Measurements from ENCODE around the gene SASH1. TPM values are rescaled to one million over a fixed set of nuclear protein-coding genes. Genes with fewer than 3 reads are reported as not detected.
A peak's percentile ranks its signal among the peaks of the same experiment; 100 is the strongest.

SASH1 gene
- total RNA-seq, 1 experiment from 2014 or later, result 33.2 TPM

DNA sequence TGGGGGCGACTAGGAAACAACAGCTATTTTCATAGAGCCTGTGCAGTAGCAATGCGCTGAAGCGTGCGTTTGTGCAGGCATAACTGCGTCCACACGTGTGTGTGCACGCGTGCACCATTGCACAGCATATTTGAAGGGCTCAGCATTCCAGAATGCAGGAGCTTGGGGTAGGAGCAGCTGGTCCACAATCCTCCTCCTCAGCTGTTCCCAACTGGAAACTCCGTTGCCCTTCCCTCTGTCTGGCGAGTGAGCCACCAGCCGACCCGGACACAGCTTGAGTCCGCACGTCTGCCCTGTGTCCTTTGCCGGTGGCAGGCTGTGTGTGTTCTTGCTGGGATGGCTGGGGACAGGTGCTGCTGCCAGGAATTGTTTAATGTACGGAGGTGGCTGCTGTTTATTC lies 110.2 kb downstream of the SASH1 start:
- Histone ChIP-seq H2BK120ac (ENCODE audit: low read depth, low read length, poor library complexity, severe bottlenecking) (no peak overlapping the region), H3K27ac (ENCODE audit: insufficient read length, low read depth, low read length) (no peak overlapping the region), H3K23ac (ENCODE audit: insufficient read length, low read depth, low read length) (no peak overlapping the region), H4K20me1 (ENCODE audit: control insufficient read depth, insufficient read depth, insufficient read length) (no peaks in the 10 kb centered on the region), H3K18ac (ENCODE audit: insufficient read length, low read depth, low read length) (peak overlapping the region; percentile 44), H3K9ac (ENCODE audit: extremely low read depth, insufficient read length, low read length) (no peak overlapping the region), H3K14ac (ENCODE audit: insufficient read depth, low read length) (no peak overlapping the region; the same call in 1 of the 2 replicates), H3K79me1 (ENCODE audit: insufficient read depth, low read depth, low read length, poor library complexity, severe bottlenecking) (no peaks in the 10 kb centered on the region), H3K9me3 (ENCODE audit: control insufficient read depth, low read depth, low read length) (no peaks in the 10 kb centered on the region), H2BK20ac (ENCODE audit: low read depth, low read length, poor library complexity, severe bottlenecking) (no peak overlapping the region), H3K4ac (ENCODE audit: low read depth, low read length) (no peak overlapping the region), H3K4me2 (ENCODE audit: insufficient read depth, insufficient read length, low read length) (no peak overlapping the region), H3K4me1 (ENCODE audit: insufficient read depth, low read length) (no peaks in the 10 kb centered on the region), H2AFZ (ENCODE audit: low read length) (no peak overlapping the region), H4K91ac (ENCODE audit: insufficient read length, low read depth, low read length) (no peak overlapping the region), H3K27me3 (ENCODE audit: insufficient read depth, low read length) (no peaks in the 10 kb centered on the region), H4K8ac (replicated peaks; ENCODE audit: insufficient read length, low read depth, low read length) (no peak overlapping the region), H3K56ac (ENCODE audit: insufficient read length, low read depth, low read length) (no peak overlapping the region), H2BK15ac (ENCODE audit: low read depth, low read length) (no peak overlapping the region), H3K79me2 (ENCODE audit: insufficient read depth, low read length) (no peaks in the 10 kb centered on the region), H2BK12ac (ENCODE audit: insufficient read length, low read depth, low read length) (no peak overlapping the region), H3T11ph (ENCODE audit: low read length) (no peak overlapping the region), H3K23me2 (ENCODE audit: insufficient read length, low read depth, low read length, poor library complexity, severe bottlenecking) (no peaks in the 10 kb centered on the region), H4K5ac (ENCODE audit: insufficient read length, low read depth, low read length) (no peak overlapping the region), H2AK5ac (ENCODE audit: insufficient read length, low read length) (no peak overlapping the region), H2BK5ac (ENCODE audit: insufficient read length, low read length) (peak overlapping the region; percentile 31)
- no peaks in the 10 kb centered on the region for H3K9me3 Mint-ChIP-seq
- H3K27ac Mint-ChIP-seq, result 0 out of 7 replicates have a peak overlapping the region, but pooled peaks of 1 of the 3 experiments have one; percentile 46
- H3K27me3 Mint-ChIP-seq (ENCODE audit: low read depth), result no peaks in the 10 kb centered on the region
- no CpG with 5 or more reads among the region's 16 CpGs for WGBS (ENCODE audit: extremely low coverage, insufficient read length, low lambda C conversion rate)
- TF ChIP-seq, protein P1, sequence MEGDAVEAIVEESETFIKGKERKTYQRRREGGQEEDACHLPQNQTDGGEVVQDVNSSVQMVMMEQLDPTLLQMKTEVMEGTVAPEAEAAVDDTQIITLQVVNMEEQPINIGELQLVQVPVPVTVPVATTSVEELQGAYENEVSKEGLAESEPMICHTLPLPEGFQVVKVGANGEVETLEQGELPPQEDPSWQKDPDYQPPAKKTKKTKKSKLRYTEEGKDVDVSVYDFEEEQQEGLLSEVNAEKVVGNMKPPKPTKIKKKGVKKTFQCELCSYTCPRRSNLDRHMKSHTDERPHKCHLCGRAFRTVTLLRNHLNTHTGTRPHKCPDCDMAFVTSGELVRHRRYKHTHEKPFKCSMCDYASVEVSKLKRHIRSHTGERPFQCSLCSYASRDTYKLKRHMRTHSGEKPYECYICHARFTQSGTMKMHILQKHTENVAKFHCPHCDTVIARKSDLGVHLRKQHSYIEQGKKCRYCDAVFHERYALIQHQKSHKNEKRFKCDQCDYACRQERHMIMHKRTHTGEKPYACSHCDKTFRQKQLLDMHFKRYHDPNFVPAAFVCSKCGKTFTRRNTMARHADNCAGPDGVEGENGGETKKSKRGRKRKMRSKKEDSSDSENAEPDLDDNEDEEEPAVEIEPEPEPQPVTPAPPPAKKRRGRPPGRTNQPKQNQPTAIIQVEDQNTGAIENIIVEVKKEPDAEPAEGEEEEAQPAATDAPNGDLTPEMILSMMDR (conservative IDR thresholded peaks at IDR 0.05), result no peak
- peaks cover 13 to 18% of the 10 kb centered on the region in 2 experiments for H3K4me1 Mint-ChIP-seq
- no peak for DNase-seq
- H3K36me3 Mint-ChIP-seq (ENCODE audit: insufficient read depth in 1 of 3, low read depth in 3 of 3), result peaks cover 5 to 16% (median 5%) of the 10 kb centered on the region in 3 experiments; a peak in 5 of 7 replicates
- H3K4me3 Mint-ChIP-seq, result no peak overlapping the region
